Trophoblast cell (in vitro differentiated cells and primary cell): ENCODE measurements around the gene SACS.

Experiments used
- DNase-seq, 2 donors: peaks; one replicate each; pipeline ENCODE4 v3.0.0-alpha.2; 2016
- H2AFZ ChIP-seq: 2 replicates; pipeline ENCODE4 v1.6.1; 2013; ENCODE audit warnings: low read length, moderate library complexity, mild to moderate bottlenecking; ENCODE audit not compliant: insufficient read depth, poor library complexity
- H2AK5ac ChIP-seq: 2 replicates; pipeline ENCODE4 v1.6.1; 2013; ENCODE audit warnings: mild to moderate bottlenecking, low read length
- H2BK120ac ChIP-seq: 2 replicates; pipeline ENCODE4 v1.6.1; 2013; ENCODE audit warnings: low read length, mild to moderate bottlenecking, moderate library complexity; ENCODE audit not compliant: insufficient read depth, poor library complexity
- H2BK12ac ChIP-seq: 2 replicates; pipeline ENCODE4 v1.6.1; 2013; ENCODE audit warnings: mild to moderate bottlenecking, low read length, moderate library complexity
- H2BK5ac ChIP-seq: 2 replicates; pipeline ENCODE4 v1.6.1; 2013; ENCODE audit warnings: low read length, low read depth, moderate library complexity, mild to moderate bottlenecking; ENCODE audit not compliant: poor library complexity
- H3K14ac ChIP-seq: 2 replicates; pipeline ENCODE4 v1.6.1; 2013; ENCODE audit warnings: mild to moderate bottlenecking, low read length
- H3K18ac ChIP-seq: 2 replicates; pipeline ENCODE4 v1.6.1; 2013; ENCODE audit warnings: mild to moderate bottlenecking, low read length
- H3K23ac ChIP-seq: 2 replicates; pipeline ENCODE4 v1.6.1; 2013; ENCODE audit warnings: low read length
- H3K27ac ChIP-seq: 2 replicates; pipeline ENCODE4 v1.5.1; 2013; ENCODE audit warnings: low read depth, mild to moderate bottlenecking, inconsistent platforms, low read length, moderate library complexity
- H3K27me3 ChIP-seq: 2 replicates; pipeline ENCODE4 v1.6.1; 2013; ENCODE audit warnings: inconsistent platforms, mild to moderate bottlenecking, low read length, moderate library complexity; ENCODE audit not compliant: insufficient read depth
- H3K36me3 ChIP-seq, 2 experiments: 1 replicate in 1 of 2; 2 replicates in 1 of 2; pipeline ENCODE4 v1.6.1; 2013; ENCODE audit warnings: low read length in 2 of 2, mild to moderate bottlenecking in 2 of 2, moderate library complexity in 1 of 2; ENCODE audit not compliant: insufficient read depth in 2 of 2, control insufficient read depth in 1 of 2
- H3K4ac ChIP-seq: 2 replicates; pipeline ENCODE4 v1.6.1; 2013; ENCODE audit warnings: low read depth, mild to moderate bottlenecking, low read length, moderate library complexity
- H3K4me1 ChIP-seq, 2 experiments: 1 replicate in 1 of 2; 2 replicates in 1 of 2; pipeline ENCODE4 v1.6.1; 2013; ENCODE audit warnings: low read length in 2 of 2, mild to moderate bottlenecking in 2 of 2, moderate library complexity in 1 of 2; ENCODE audit not compliant: insufficient read depth in 2 of 2, control insufficient read depth in 1 of 2
- H3K4me2 ChIP-seq: 2 replicates; pipeline ENCODE4 v1.6.1; 2013; ENCODE audit warnings: inconsistent platforms, mild to moderate bottlenecking, low read length, moderate library complexity
- H3K4me3 ChIP-seq: 2 replicates; pipeline ENCODE4 v1.5.1; 2013; ENCODE audit warnings: mild to moderate bottlenecking, low read depth, low read length, inconsistent platforms
- H3K79me1 ChIP-seq: one replicate; pipeline ENCODE4 v1.6.1; 2013; ENCODE audit warnings: low read length
- H3K79me2 ChIP-seq: 2 replicates; pipeline ENCODE4 v1.6.1; 2013; ENCODE audit warnings: low read length, mild to moderate bottlenecking; ENCODE audit not compliant: control insufficient read depth, insufficient read depth, poor library complexity
- H3K9ac ChIP-seq: 2 replicates; pipeline ENCODE4 v1.6.1; 2013; ENCODE audit warnings: mild to moderate bottlenecking, low read length
- H3K9me3 ChIP-seq: 2 replicates; pipeline ENCODE4 v1.6.1; 2013; ENCODE audit warnings: low read depth, mild to moderate bottlenecking, control low read depth, inconsistent platforms, low read length; ENCODE audit not compliant: insufficient read depth
- H4K12ac ChIP-seq: 2 replicates; pipeline ENCODE4 v1.6.1; 2013; ENCODE audit warnings: low read depth, mild to moderate bottlenecking, low read length, moderate library complexity
- H4K8ac ChIP-seq: 2 replicates; pipeline ENCODE4 v1.6.1; 2013; ENCODE audit warnings: low read depth, mild to moderate bottlenecking, low read length, moderate library complexity
- H4K91ac ChIP-seq: one replicate; pipeline ENCODE4 v1.6.1; 2013; ENCODE audit warnings: low read depth, mild to moderate bottlenecking, low read length, moderate library complexity
- WGBS: extraction: QIAGEN DNeasy Blood & Tissue Kit; methylation state at CpG from one replicate; pipeline ENCODE4 v1.1.7; 2013; ENCODE audit warnings: missing lambda C conversion rate; ENCODE audit not compliant: insufficient read length, insufficient coverage; ENCODE audit errors: extremely low coverage; 5-methylcytosine and 5-hydroxymethylcytosine counted together

Gene SACS

DNA sequence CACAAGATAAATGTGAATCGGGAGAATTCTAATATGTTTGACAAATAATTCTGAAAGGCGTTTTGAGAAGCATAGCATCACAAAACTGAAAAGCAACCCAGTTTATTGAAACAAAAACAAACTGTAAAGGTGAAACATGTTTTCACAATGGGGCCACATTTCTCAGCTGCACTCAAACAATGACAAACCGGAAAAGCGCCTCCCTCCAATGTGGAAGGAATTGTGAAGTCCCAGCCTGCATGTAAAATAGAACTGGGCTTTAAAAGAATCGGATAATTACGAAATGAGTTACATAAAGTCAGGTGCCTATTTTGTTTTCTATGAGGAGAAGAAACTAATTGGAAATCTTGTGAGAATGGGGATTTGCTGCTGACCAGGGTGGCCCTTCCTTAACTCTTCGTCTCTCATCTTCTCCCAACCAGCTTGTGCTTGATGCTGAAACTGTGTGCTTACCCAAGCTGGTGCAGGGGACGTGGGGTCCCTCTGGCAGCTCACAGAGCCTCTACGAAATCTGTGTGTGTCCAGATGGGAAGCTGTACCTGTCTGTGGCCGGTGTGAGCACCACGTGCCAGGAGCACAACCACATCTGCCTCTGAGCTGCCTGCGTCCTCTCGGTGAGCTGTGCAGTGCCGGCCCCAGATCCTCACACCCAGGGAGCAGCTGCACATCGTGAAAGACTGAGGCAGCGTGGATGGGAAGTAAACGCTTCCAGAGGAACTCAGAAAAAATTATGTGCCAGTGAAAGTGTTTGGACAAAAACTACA, 109.4 kb downstream of the SACS start:
- Histone ChIP-seq H3K79me2 (no peaks in the 10 kb centered on the region), H3K4me3 (no peak overlapping the region), H4K12ac (peak overlapping the region; percentile 22), H3K27ac (no peak overlapping the region), H2AFZ (peak overlapping the region; percentile 35), H3K79me1 (peaks cover 8% of the 10 kb centered on the region), H2BK12ac (peak overlapping the region; percentile 55), H3K9me3 (no peaks in the 10 kb centered on the region), H3K27me3 (no peaks in the 10 kb centered on the region), H3K4me1 (peaks cover 2 to 4% of the 10 kb centered on the region in 2 experiments), H3K4ac (no peak overlapping the region), H4K8ac (peak overlapping the region; percentile 50), H2AK5ac (peak overlapping the region; percentile 26), H3K23ac (no peak overlapping the region), H3K9ac (no peak overlapping the region), H3K4me2 (no peak overlapping the region), H2BK120ac (peak overlapping the region; percentile 47), H3K14ac (no peak overlapping the region), H3K18ac (peak overlapping the region; percentile 11), H2BK5ac (peak overlapping the region; percentile 16), H3K36me3 (no peaks in the 10 kb centered on the region), H4K91ac (peak overlapping the region; percentile 59)
- no peak for DNase-seq
- WGBS: no CpG with 5 or more reads among the region's 17 CpGs

DNA sequence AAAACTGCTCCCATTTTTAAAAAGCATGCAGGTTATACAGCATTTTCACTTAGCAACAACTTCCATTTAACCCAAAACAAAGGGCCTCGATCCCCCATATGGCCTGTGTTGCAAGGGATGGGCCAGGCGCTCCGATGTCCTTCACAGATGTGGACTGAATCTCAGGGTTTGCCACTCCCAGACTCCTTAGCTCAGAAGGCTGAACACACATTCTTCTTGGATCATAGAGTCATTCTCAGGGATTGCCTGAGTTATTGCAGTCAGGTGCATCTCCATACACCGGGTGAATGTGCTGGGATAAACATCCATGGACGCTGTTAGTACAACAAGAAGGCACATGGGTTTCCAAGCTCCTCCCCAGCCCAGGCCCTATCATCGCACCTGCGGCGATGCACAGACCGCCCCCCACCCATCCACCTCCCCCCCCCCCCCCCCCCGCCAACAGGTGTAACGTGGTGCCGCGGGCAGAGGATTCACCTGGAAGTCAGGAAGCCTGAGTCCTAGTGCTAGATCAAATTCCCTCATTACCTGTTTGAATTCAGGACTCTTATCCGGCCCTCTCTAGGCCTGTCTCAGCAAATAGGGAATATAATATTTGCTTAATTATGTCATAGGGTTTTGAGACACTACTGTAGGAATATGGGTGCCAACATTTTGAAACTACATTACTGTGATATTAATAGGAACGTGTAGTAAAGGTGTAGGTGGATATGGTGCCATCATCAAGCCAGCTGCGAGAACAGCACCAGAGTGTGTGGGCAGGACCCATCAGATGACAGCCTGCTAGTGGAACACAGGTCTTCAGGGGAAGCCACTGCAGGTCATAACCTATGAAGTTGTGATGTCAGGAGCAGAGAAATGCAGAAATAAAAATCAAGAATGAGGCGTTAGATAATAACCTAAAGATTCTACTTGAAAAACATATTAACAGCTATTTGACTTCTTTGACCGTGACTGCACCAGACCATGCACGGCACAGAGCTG, 110.9 kb downstream of the SACS start:
- Histone ChIP-seq H4K12ac (no peak overlapping the region), H2BK12ac (peak overlapping the region; percentile 84), H3K14ac (peak overlapping the region; percentile 28), H3K27me3 (no peaks in the 10 kb centered on the region), H2BK120ac (peak overlapping the region; percentile 78), H2AFZ (no peak overlapping the region), H3K4me3 (no peak overlapping the region), H3K4me2 (no peak overlapping the region), H3K23ac (no peak overlapping the region), H3K79me2 (no peaks in the 10 kb centered on the region), H2AK5ac (no peak overlapping the region), H3K27ac (no peak overlapping the region), H3K9me3 (no peaks in the 10 kb centered on the region), H2BK5ac (peak overlapping the region; percentile 37), H3K4me1 (peaks cover 2 to 5% of the 10 kb centered on the region in 2 experiments), H3K36me3 (no peaks in the 10 kb centered on the region), H3K18ac (no peak overlapping the region), H4K91ac (peak overlapping the region; percentile 66), H3K9ac (no peak overlapping the region), H4K8ac (no peak overlapping the region), H3K4ac (no peak overlapping the region), H3K79me1 (peaks cover 8% of the 10 kb centered on the region)
- WGBS: no CpG with 5 or more reads among the region's 19 CpGs
- no peak for DNase-seq

DNA sequence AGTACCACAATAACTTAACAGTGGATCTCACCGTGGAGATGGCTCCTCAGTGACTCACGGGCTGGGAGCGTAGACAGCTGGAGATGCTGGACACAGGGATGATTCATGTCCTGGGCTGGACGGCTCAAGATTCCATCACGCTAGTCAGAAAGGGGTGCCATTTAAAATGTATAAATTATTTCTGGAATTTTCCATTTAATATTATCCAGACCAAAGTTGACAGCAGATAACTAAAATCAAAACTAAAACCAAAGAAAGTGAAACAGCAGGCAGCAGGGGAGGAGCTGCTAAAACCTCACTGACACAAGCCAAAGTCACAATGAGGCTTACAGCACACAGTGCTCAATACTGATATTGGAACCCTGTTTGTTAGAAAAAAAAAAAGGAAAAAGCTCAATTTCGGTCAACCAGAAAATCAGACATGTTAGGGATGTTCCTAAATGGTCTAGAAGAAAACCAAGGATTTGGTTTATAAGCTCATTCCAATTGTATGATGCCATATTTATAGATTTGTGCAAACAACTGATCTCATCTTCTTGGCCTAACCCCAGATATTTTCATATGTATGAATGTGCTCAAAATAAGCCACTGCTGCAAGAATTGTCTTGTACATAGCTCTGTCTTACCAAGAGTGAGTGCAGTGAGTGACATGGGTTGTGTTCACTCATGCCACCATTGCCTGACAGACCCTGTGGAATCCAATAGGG, 111.8 kb downstream of the SACS start:
- H3K9me3 ChIP-seq: no peaks in the 10 kb centered on the region
- no peak overlapping the region for H3K9ac ChIP-seq
- peak overlapping the region; percentile 78 for H2BK120ac ChIP-seq
- peak overlapping the region; percentile 66 for H4K91ac ChIP-seq
- H2AFZ ChIP-seq: no peak overlapping the region
- peak overlapping the region; percentile 53 for H3K27ac ChIP-seq
- no peak overlapping the region for H3K4me2 ChIP-seq
- WGBS: no CpG with 5 or more reads among the region's 6 CpGs
- no peaks in the 10 kb centered on the region for H3K27me3 ChIP-seq
- peak overlapping the region; percentile 70 for H3K4ac ChIP-seq
- H3K4me3 ChIP-seq: no peak overlapping the region
- H3K18ac ChIP-seq: no peak overlapping the region
- peak overlapping the region; percentile 37 for H2BK5ac ChIP-seq
- H3K79me1 ChIP-seq: peaks cover 8% of the 10 kb centered on the region
- H3K4me1 ChIP-seq: peaks cover 2 to 5% of the 10 kb centered on the region in 2 experiments
- no peaks in the 10 kb centered on the region for H3K79me2 ChIP-seq
- no peak overlapping the region for H4K8ac ChIP-seq
- no peaks in the 10 kb centered on the region for H3K36me3 ChIP-seq
- peak overlapping the region; percentile 28 for H3K14ac ChIP-seq
- H4K12ac ChIP-seq: no peak overlapping the region
- DNase-seq: peak; percentile 62 to 67
- H3K23ac ChIP-seq: no peak overlapping the region
- H2BK12ac ChIP-seq: peak overlapping the region; percentile 84
- no peak overlapping the region for H2AK5ac ChIP-seq

DNA sequence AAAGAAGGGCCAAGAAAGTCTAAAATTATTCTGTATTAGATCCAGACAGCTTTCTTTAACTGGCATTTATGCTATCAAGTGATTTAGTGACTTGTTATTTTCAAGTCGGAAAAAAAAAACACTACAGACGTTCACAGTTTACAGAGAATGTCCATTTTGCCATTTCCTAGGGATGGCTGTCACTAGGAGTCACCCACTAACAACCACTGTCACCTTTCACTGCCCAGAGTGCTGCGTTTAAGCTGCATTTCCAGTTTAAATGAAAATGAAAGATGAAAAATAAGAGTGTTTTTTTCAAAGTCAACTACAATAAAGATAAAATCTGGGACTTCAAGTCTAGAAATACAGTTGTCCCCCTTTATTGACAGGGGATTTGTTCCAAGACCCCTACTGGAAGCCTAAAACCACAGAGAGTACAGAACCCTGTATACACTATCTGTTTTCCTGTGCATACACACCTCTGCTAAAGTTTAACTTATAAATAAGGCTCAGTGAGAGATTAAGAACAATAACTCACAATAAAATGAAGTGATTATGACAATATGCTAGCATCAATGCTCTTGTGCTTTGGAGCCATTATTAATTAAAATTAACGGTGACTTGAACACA, 112.5 kb downstream of the SACS start:
- no peak overlapping the region for H2BK12ac ChIP-seq
- no peak overlapping the region for H4K8ac ChIP-seq
- no peak overlapping the region for H3K4me3 ChIP-seq
- no peak overlapping the region for H3K4me2 ChIP-seq
- H3K27ac ChIP-seq: peak overlapping the region; percentile 54
- no peak overlapping the region for H4K12ac ChIP-seq
- H3K79me2 ChIP-seq: no peaks in the 10 kb centered on the region
- no peaks in the 10 kb centered on the region for H3K9me3 ChIP-seq
- no peak overlapping the region for H2BK5ac ChIP-seq
- no CpG with 5 or more reads among the region's 4 CpGs for WGBS
- no peak for DNase-seq
- H3K27me3 ChIP-seq: no peaks in the 10 kb centered on the region
- no peak overlapping the region for H2AFZ ChIP-seq
- no peak overlapping the region for H4K91ac ChIP-seq
- no peak overlapping the region for H3K9ac ChIP-seq
- no peak overlapping the region for H3K23ac ChIP-seq
- H3K14ac ChIP-seq: no peak overlapping the region
- H3K79me1 ChIP-seq: peaks cover 8% of the 10 kb centered on the region
- H3K4ac ChIP-seq: no peak overlapping the region
- H3K36me3 ChIP-seq: no peaks in the 10 kb centered on the region
- peaks cover 2 to 5% of the 10 kb centered on the region in 2 experiments for H3K4me1 ChIP-seq
- H2BK120ac ChIP-seq: no peak overlapping the region
- no peak overlapping the region for H3K18ac ChIP-seq
- H2AK5ac ChIP-seq: no peak overlapping the region
